ENCODE results near the gene PFN1.

The PFN1 gene

DNA sequence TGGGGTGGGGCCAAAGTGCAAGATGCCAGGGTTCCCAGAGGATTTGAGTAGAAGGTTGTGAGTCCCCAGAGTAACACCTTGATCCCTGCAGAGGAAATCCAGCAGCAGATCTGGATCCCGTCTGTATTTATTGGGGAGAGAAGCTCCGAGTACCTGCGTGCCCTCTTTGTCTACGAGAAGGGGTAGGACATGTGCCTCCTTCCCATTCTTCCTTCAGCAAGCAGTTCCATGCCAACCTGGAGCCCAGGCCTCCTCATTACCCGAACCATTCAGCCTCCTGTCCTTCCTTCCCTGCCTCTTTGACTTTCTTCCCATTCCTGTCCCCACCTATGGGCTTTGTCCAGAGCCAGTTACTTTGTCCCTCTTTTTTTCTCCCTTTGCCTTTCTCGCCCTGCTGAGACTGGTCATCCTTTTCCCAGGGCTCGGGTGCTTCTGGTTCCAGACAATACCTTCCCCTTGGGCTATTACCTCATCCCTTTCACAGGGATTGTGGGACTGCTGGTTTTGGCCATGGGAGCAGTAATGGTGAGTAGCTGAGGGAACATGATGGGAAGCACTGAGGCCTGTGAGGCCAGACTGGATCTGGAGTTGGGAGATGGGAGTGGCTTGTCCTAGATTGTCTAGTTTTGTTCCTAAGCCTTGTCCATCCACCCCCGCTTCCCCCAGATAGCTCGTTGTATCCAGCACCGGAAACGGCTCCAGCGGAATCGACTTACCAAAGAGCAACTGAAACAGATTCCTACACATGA lies 5.4 kb downstream of the PFN1 start:
- Histone ChIP-seq H3K27me3 (ENCODE audit: insufficient read depth, insufficient read length) (no peaks in the 10 kb centered on the region), H3K36me3 (ENCODE audit: insufficient read depth, insufficient read length, low read length) (peaks cover 77% of the 10 kb centered on the region), H3K4me1 (ENCODE audit: insufficient read depth, insufficient read length) (peaks cover 5% of the 10 kb centered on the region), H3K9ac (ENCODE audit: insufficient read length, low read depth) (no peak overlapping the region), H3K9me3 (ENCODE audit: insufficient read depth, low read length) (no peaks in the 10 kb centered on the region), H3K4me3 (ENCODE audit: insufficient read length, low read depth) (no peak overlapping the region)
- no peak for TF ChIP-seq ZNF274 (IDR thresholded peaks at IDR 0.05; ENCODE audit: low read depth, low read length)
- no peak for TF ChIP-seq YY1 (IDR thresholded peaks at IDR 0.05; ENCODE audit: insufficient read depth, insufficient read length)
- no peak for TF ChIP-seq SUZ12 (IDR thresholded peaks at IDR 0.05; ENCODE audit: extremely low read depth, insufficient read depth, insufficient read length)
- no peak for DNase-seq (ENCODE audit: low read depth, low spot score)

- Histone ChIP-seq H3K27me3 (ENCODE audit: insufficient read depth, insufficient read length) (no peaks in the 10 kb centered on the region), H3K4me1 (ENCODE audit: insufficient read depth, insufficient read length) (peaks cover 5% of the 10 kb centered on the region), H3K4me3 (ENCODE audit: insufficient read length, low read depth) (peak overlapping the region; percentile 91), H3K36me3 (ENCODE audit: insufficient read depth, insufficient read length, low read length) (peaks cover 79% of the 10 kb centered on the region), H3K9ac (ENCODE audit: insufficient read length, low read depth) (peak overlapping the region; percentile 99), H3K9me3 (ENCODE audit: insufficient read depth, low read length) (no peaks in the 10 kb centered on the region)
- no peak for TF ChIP-seq ZNF274 (IDR thresholded peaks at IDR 0.05; ENCODE audit: low read depth, low read length)
- TF ChIP-seq SUZ12 (IDR thresholded peaks at IDR 0.05; ENCODE audit: extremely low read depth, insufficient read depth, insufficient read length): no peak
- TF ChIP-seq YY1 (IDR thresholded peaks at IDR 0.05; ENCODE audit: insufficient read depth, insufficient read length): no peak
- no peak for DNase-seq (ENCODE audit: low read depth, low spot score)
These were observed 7.1 kb downstream of the PFN1 start for GRCh38 chr17:4941319-4941610.

GRCh38 chr17:4940555-4941318 lies 7.6 kb downstream of the PFN1 start:
- no peak for TF ChIP-seq ZNF274 (IDR thresholded peaks at IDR 0.05; ENCODE audit: low read depth, low read length)
- TF ChIP-seq SUZ12 (IDR thresholded peaks at IDR 0.05; ENCODE audit: extremely low read depth, insufficient read depth, insufficient read length): no peak
- no peak for TF ChIP-seq YY1 (IDR thresholded peaks at IDR 0.05; ENCODE audit: insufficient read depth, insufficient read length)
- Histone ChIP-seq H3K27me3 (ENCODE audit: insufficient read depth, insufficient read length) (no peaks in the 10 kb centered on the region), H3K9ac (ENCODE audit: insufficient read length, low read depth) (peak overlapping the region; percentile 99), H3K4me1 (ENCODE audit: insufficient read depth, insufficient read length) (peaks cover 5% of the 10 kb centered on the region), H3K36me3 (ENCODE audit: insufficient read depth, insufficient read length, low read length) (peaks cover 79% of the 10 kb centered on the region), H3K9me3 (ENCODE audit: insufficient read depth, low read length) (no peaks in the 10 kb centered on the region), H3K4me3 (ENCODE audit: insufficient read length, low read depth) (peak overlapping the region; percentile 91)
- peak; percentile 73 for DNase-seq (ENCODE audit: low read depth, low spot score)

GRCh38 chr17:4939796-4940554 lies 8.4 kb downstream of the PFN1 start, which contains the start of the genes RNF167 and SLC25A11:
RNF167 (plus strand) TSS chr17:4940268; CDS start chr17:4940910, 642 bp downstream.
SLC25A11 (minus strand) TSS chr17:4940046; CDS start chr17:4939910, 136 bp downstream.
- TF ChIP-seq SUZ12 (IDR thresholded peaks at IDR 0.05; ENCODE audit: extremely low read depth, insufficient read depth, insufficient read length) (no peak), YY1 (IDR thresholded peaks at IDR 0.05; ENCODE audit: insufficient read depth, insufficient read length) (no peak), ZNF274 (IDR thresholded peaks at IDR 0.05; ENCODE audit: low read depth, low read length) (no peak)
- Histone ChIP-seq H3K4me1 (ENCODE audit: insufficient read depth, insufficient read length) (peaks cover 5% of the 10 kb centered on the region), H3K36me3 (ENCODE audit: insufficient read depth, insufficient read length, low read length) (peaks cover 76% of the 10 kb centered on the region), H3K9ac (ENCODE audit: insufficient read length, low read depth) (peak within 1 kb of the TSS; percentile 99), H3K4me3 (ENCODE audit: insufficient read length, low read depth) (peak within 1 kb of the TSS; percentile 91), H3K9me3 (ENCODE audit: insufficient read depth, low read length) (no peaks in the 10 kb centered on the region), H3K27me3 (ENCODE audit: insufficient read depth, insufficient read length) (no peaks in the 10 kb centered on the region)
- DNase-seq (ENCODE audit: low read depth, low spot score): peak; percentile 95

DNA sequence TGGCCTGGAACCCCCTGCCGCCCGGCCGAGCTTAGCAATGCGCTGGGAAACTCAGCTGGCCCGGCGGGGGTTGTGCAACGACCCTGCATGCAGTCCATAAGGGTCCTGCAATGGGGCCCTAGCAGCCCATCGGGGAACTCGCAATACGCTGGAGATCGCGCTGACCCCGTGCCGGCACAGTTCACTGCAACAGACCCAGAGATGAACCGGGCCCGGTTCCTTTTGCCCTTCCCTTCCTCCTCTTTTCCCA lies 8.9 kb downstream of the PFN1 start:
- no peaks in the 10 kb centered on the region for H3K27me3 ChIP-seq (ENCODE audit: insufficient read depth, insufficient read length)
- no peak for DNase-seq (ENCODE audit: low read depth, low spot score)
- TF ChIP-seq SUZ12 (IDR thresholded peaks at IDR 0.05; ENCODE audit: extremely low read depth, insufficient read depth, insufficient read length) (no peak), YY1 (IDR thresholded peaks at IDR 0.05; ENCODE audit: insufficient read depth, insufficient read length) (no peak), ZNF274 (IDR thresholded peaks at IDR 0.05; ENCODE audit: low read depth, low read length) (no peak)
- H3K36me3 ChIP-seq (ENCODE audit: insufficient read depth, insufficient read length, low read length): peaks cover 71% of the 10 kb centered on the region
- peaks cover 6% of the 10 kb centered on the region for H3K4me1 ChIP-seq (ENCODE audit: insufficient read depth, insufficient read length)
- no peaks in the 10 kb centered on the region for H3K9me3 ChIP-seq (ENCODE audit: insufficient read depth, low read length)
- peak overlapping the region; percentile 99 for H3K9ac ChIP-seq (ENCODE audit: insufficient read length, low read depth)
- peak overlapping the region; percentile 91 for H3K4me3 ChIP-seq (ENCODE audit: insufficient read length, low read depth)

DNA sequence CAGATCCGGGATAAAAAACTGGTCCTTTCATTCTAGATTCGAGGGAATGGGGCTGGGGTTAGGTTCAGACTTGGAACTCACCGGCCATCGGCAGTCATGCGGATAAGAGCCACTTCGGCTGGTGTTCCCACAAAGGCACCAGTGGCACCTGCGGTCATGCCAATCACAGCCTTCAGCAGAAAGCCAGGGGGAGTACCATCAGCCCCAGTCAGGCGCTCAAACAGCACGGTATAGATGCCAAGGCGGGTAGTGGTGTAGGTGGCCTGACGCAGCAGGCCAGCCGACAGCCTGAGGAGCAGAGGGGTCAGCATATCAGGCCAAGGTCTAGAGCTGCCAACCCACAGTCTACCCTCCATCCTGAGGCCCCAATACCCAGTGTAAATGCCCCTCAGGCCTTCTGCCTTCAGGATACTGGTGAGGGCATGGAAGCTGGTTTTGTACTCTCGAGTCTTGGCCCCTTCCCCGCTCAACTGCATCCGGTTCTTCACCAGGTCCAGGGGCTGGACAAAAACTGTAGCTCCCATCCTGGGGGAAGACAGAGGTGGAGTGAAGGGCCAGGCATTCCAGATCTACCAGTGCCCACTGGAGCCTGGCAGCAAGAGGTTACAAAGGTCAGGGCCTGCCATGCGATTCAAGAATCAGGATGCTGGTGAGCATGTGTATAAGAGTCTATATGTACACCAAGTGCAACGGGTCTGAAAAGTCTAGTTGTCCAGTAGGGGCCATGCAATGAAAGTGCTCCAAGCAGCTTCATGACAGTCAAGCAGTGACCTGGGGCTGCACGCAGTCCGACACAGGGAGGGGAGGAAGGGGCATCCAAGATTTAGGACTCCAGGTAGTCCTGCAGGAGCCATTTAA lies 9.4 kb downstream of the PFN1 start:
- no peaks in the 10 kb centered on the region for H3K9me3 ChIP-seq (ENCODE audit: insufficient read depth, low read length)
- H3K4me3 ChIP-seq (ENCODE audit: insufficient read length, low read depth): peak overlapping the region; percentile 91
- H3K9ac ChIP-seq (ENCODE audit: insufficient read length, low read depth): peak overlapping the region; percentile 99
- DNase-seq (ENCODE audit: low read depth, low spot score): no peak
- H3K36me3 ChIP-seq (ENCODE audit: insufficient read depth, insufficient read length, low read length): peaks cover 65% of the 10 kb centered on the region
- peaks cover 10% of the 10 kb centered on the region for H3K4me1 ChIP-seq (ENCODE audit: insufficient read depth, insufficient read length)
- no peaks in the 10 kb centered on the region for H3K27me3 ChIP-seq (ENCODE audit: insufficient read depth, insufficient read length)
- TF ChIP-seq SUZ12 (IDR thresholded peaks at IDR 0.05; ENCODE audit: extremely low read depth, insufficient read depth, insufficient read length) (no peak), ZNF274 (IDR thresholded peaks at IDR 0.05; ENCODE audit: low read depth, low read length) (no peak), YY1 (IDR thresholded peaks at IDR 0.05; ENCODE audit: insufficient read depth, insufficient read length) (no peak)

Data from NT2/D1 (cell line).